HG02610 (cell line): ENCODE measurements around the gene EEF2.

Source experiments
- ATAC-seq: cut with Tn5 transposase; IDR thresholded peaks from one replicate; pipeline ENCODE4 v1.9.1; 2021; ENCODE audit warnings: mild to moderate bottlenecking, moderate library complexity; ENCODE audit not compliant: unreplicated experiment

EEF2 gene

DNA sequence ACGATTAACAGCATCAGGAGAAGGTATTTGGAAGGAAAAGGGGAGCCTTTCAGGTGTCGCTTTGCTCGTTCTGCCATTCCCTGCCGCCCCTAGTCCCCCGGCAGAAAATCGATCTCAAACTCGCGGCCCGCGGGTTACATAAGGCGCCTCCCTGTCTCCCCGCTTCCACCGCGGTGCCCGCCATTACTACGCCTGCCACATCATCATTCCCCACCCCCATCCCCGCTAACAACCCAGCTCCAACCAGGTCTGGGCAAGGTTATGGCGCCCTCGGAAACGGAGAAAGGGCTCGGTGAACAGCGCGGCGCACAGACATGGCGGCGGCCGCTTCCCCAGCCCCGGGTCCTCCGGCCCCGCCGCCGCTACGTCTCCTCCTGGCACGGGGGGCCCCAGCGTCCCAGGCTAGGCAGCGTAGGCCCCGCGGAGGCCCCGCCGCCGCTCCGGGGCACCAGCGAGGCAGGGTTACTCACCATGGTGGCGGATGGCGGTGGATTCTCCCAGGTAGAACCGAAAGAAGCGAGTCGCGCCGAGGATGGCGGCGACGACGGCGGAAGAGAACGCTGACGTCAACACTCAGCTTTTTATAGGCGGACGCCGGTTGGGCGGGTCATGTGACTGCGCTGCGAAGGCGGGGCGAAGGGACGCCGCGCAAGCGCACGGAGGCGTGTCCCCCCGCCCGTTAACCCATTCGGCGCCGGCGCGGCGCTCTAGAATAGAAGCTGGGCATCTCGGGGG is at the start of gene EEF2:
Gene EEF2 (minus strand): TSS at position 556 of the 735 bp plus-strand sequence. CDS start 83 bp downstream, at position 473.
- ATAC-seq = peak; percentile 46

DNA sequence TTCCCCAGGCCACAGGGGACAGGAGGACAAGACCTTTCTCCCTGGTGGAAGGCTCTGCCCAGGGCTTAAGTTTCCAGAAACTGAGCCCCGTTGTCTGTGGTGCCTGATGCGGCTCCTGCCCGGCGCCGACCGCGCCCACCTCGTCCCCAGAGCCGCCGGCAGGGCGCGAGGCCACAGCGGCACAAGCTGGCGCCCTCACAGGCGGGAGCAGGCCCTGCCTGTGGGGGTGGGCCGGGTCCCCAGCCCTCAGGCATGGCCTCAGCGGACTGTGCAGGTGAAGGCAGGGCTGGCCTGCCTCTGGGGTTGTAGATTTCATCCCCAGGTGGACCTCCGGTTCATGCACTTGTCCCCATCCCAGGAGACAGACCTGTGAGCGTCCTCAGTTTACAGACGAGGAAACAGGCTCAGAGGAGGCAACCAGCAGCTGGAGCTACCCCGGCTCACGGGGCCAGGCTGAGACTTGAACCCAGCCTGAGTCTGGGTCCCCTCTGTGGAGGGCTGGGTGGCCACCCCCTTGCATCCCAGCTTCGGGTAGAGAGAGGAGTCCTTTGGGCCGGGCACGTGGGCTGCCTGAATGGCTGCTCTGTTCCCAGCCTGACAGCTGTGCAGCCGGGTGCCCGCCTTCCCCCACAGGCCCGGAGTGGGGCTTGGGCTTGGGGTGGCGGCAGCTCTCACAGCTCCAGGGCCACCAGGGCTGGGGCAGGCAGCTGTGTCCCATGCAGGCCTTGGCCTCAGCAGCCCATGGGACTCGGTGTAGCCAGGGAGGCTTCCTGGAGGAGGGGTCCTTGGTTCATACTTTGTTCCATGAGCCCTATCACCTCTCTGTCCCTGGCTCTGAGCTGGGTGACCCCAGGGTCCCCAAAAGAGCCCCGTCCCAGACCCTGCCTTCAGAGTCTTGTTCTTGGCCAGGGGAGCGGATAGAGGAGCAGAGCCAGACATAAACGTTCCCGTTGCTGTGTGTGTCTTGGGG is 49.1 kb upstream of the EEF2 start:
- ATAC-seq = no peak

DNA sequence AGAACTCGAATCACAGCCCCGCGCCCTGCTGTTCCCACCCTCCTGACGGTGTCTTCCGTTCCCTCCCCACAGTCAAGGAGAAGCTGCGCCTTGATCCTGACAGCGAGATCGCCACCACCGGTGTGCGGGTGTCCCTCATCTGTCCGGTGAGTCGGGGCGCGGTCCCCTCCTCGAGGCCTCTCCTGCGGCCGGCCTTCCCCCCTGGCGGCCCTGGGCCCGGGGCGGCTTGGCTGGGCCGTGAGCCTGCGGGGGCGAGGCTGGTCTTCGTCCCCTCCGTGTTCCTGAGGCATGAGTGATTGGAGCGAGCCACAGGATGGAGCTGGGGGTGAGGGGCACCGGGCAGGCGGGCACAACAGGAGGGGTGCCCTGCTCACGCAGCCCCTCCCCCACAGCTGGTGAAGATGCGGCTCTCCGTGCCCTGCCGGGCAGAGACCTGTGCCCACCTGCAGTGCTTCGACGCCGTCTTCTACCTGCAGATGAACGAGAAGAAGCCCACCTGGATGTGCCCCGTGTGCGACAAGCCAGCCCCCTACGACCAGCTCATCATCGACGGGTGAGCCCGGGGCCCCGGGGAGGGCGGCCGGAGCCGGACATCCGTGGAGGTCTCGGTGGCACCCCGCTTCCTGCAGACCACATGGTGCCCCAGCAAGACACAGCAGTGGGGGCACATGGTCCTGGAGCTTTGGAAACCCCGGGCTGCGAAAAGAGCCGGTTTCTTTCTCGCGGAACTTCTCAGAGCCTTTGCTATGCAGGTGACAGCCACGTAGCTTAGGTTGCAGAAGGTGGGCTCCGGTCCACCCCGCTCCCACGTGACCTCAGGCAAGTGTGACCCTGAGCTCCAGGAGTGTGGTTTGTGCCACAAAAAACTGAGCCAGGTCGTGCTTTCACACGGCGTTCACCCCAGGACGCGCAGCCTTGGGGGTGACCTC is 48.0 kb upstream of the EEF2 start:
- ATAC-seq = no peak

DNA sequence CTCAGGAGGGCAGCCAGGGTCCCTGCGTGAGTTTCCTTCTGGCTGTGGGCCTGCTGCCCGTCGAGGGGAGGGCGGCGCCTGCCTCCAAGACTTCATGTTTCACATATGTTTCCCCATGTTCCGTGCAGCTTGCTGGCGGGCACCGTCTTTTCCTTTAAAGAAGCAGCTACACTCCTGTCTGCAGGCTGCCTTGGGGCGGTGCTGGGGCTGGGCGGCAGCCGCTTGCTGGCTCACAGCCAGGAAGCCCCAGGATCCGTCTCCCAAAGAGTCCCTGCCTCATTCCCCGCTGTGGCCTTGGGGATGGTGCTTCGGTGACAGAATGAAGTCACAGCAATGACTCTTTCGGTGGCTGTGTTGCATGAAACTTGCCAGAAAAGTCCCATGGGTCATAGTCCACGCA is 47.2 kb upstream of the EEF2 start:
- ATAC-seq = no peak

DNA sequence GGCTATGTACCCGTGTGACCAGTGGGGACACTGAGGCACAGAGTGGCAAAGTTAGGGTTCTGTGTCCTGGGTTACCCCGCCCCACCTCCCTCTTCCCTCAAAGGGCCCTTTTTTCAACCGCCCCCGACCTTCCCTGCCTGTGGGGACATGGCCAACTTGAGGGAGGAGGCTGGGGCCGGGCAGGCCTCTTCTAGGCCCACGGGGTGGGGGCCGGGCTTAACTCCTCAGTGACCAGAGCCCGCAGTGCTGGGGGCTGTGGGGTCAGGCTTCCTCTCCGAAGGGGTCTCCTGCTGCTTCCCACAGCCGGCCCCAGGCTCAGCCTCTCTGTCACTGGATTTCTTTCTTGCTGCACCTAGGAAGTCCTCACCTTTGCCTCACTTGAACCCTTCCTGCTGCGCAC is 46.2 kb upstream of the EEF2 start:
- ATAC-seq = no peak

DNA sequence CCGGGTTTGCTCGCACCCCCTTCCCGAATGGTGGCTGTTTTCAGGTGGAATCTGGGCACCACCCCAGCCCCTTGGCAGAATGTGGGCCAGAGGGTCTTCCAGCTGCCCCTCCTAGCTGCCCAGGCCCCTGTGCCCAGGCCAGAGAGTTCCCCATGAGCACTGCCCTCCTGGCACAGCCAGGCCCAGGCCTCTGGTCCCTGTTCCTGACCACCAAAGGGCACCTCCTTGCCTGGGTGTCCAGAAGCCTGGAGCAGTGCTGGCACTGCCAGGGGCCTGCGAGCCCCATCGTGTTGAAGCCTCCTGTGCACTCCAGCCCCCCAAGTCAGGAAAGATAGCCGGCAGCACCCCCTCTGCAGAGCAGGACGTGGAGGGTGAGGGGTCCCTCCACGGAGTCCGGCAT is 45.7 kb upstream of the EEF2 start:
- no peak for ATAC-seq

DNA sequence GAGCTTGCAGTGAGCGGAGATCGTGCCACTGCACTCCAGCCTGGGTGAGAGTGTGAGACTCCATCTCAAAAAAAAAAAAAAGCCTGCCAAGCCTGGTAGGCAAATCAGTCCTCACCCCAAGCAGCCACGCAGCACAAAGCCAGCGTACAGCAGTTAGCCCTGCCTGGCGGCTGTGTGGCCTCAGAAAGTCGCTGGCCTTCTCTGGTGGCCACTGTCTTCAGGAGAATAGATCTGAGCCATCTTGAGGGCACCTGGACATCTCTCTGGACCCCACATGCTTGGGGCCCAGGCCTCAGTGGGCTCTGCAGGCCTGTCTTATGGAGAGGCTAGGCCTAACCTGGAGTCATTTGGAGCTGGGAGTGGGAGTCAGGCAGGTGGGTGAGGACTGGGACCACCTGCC is 45.3 kb upstream of the EEF2 start:
- ATAC-seq = no peak

DNA sequence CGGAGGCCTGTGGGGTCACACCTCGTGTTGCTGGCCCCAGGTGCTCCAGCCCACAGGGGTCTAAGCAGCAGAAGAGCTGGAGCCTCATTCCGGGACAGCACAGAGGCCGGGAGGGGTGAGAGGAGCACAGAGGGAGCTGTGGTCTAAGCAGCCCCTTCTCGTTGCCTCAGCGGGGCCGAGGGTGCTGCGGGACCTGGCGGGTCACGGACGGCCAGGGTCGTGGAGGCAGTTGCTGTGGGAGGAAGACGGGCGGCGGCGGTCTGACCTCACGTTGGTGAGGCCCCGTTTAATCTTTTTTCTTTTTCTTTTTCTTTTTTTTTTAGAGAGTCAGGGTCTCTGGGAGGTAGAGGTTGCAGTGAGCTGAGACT is 44.0 kb upstream of the EEF2 start:
- ATAC-seq = no peak

DNA sequence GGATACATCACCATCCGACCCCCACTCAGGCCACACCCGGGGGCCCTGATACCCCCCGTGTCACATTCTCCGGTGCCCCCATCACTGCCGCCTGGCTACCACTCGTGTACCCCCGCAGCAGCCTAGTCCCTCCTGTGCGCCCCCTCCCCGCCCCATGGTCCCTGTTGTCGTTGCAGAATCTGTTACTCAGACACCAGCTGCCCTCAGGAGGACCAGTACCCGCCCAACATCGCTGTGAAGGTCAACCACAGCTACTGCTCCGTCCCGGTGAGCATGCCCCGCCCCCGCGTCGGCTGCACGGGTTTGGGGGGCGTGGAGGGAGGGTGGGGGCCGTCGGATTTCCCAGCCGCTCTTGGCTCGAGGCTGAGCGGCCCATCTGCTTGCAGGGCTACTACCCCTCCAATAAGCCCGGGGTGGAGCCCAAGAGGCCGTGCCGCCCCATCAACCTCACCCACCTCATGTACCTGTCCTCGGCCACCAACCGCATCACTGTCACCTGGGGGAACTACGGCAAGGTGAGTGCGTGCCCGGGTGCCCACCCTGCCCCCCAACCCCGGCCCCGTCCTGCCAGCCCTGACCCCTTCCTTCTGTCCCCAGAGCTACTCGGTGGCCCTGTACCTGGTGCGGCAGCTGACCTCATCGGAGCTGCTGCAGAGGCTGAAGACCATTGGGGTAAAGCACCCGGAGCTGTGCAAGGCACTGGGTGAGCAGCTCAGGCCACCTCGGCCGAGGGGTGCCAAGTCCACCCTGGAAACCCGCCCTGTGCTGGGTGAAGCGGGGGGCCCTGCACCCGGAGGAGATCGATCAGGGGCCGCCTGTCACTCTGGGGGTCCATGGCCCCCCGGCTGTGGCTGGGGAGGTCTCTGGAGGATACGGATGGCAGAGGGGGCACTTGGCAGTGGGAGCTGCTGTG is 43.3 kb upstream of the EEF2 start:
- no peak for ATAC-seq

DNA sequence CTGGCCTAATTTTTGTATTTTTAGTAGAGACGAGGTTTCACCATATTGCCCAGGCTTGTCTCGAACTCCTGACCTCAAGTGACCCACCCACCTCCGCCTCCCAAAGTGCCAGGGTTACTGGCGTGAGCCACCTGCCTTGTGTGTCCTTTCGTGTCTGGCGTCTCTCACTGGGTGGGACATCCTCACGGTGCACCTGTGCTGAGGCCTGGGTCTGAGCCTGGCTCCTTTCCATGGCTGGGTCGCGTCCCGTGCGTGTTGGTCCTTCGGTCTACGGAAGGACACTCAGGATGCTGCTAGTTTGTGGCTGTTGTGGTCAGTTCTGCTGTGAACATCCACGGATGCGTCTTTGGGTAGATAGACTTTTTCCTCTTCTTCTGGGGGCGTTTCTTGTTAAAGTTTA is 41.9 kb upstream of the EEF2 start:
- no peak for ATAC-seq

DNA sequence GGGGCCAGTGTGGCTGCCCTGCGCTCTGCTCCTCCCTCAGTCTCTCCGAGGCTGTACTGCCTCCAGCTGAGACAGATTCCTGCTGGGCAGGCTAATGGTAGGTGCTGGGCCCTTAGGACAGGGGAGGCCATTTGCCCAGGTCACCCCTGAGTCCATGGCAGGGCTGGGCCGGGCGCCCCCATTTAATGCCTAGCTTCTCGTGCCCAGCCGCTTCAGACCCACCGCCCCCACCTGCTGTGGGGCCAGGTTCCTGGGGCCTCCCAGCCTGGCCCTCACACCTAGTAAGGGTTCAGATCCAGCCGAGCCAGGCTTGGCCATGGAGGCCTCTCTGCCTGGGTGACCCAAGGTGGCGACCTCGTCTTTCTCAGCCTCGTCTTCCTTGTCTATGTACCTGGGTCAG is 40.1 kb upstream of the EEF2 start:
- ATAC-seq = no peak

DNA sequence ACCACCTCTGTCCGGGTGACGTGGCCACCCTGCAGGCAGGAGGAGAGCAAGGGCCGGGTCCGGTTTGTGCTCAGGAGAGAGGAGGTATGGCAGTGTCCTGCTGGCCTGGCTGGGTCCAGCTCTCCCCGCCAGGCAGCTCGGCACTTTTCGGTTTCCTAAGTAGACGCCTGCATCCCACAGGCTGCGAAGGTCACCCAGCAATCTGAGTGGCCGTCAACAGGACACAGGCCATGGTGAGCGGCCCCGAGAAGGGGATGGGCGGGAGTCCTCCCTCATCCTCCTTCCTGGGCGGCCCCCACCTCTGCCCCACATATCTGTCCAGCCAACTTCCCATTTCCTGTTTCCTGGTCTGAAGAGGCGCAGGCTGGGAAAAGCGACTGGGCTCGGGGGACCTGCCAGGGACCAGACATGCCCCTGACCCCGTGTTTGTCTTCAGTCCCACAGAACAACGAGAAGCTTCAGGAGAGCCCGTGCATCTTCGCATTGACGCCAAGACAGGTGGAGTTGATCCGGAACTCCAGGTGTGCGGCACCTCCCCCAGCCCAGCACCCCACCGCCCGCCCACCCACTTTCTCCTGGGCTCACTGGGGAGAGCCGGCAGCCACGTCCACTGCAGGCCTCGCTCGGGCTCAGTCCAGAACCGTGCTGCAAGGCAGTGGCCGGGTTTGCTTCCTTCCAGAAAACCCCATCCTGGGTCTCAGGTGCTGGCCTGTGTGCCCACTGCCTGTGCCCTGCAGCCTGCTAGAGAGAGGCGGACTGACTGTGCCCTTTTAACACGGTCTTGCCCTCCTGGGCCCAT is 38.5 kb upstream of the EEF2 start:
- no peak for ATAC-seq

DNA sequence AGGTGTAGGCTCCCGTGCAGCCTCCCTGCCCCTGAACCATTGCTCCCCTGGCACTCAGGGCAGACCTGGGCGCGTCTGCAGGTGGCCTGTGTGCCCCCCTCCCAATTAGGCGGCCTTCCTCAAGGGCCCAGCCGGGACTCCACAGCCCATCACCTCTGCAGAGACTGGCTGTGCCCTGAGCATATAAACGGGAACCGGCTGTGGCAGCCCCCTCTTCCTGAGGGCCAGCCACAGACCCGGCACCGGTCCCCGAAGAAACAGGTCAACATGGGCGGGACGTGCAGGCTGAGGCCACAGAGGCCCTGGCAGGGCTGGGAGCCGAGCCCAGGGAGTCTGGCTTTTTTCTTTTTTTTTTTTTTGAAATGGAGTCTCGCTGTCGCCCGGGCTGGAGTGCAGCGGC is 34.3 kb upstream of the EEF2 start:
- ATAC-seq = no peak

DNA sequence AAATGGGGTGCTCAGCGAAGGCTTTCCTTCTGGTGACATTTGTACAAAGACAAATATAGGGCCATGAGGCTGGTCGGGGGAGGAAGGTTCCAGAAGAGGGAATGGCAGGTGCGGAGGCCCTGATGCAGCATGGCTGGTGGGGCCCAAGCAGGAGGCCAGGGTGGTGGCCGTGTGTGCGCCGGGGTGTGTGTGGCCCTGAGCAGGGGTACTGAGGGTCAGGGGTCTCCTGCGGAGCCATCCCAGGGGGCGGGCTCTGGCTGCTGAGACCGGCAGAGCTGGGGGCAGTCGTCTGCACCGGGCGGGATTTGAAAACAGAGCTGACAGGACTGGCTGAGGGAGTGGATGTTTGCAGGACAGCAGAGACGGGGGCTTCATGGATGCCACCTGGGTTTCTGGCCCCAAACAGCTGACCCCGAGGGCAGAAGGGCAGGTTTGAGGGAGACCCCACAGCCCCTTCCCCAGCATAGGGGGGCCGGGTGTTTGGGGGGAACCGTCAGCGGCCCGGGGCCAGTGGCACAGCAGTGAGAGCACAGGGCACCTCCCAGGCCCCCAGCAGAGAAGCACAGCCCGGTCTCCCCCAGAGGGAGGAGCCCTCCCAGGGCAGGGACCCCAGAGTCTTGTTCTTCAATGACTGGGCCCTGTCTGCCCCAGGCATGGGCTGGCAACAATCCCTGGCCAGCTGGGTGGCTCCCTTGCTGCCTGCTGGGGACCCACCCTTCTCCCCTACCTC is 33.7 kb upstream of the EEF2 start:
- no peak for ATAC-seq

DNA sequence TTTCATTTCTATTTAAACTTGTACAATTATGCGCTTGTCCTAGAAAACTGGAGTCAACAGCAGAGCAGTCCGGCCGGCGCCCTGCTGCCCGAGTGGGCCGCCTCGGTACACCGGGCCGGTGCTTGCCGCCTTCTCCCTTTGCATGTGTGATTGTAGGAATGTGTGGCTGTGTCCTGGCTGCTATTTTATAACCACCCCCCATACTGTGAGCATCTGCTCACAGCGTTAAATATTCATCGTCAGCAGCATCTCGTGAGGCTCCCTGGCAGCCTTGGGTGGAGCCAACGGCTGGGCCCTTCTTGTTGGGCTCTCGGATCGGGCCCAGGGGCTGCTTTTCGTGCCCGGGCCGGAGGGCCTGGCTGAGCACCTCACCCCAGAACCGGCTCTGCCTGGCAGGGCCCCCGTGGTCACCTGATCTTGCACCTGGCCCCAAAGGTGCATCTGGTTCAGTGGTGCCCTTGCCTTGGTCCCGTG is 32.9 kb upstream of the EEF2 start:
- no peak for ATAC-seq

DNA sequence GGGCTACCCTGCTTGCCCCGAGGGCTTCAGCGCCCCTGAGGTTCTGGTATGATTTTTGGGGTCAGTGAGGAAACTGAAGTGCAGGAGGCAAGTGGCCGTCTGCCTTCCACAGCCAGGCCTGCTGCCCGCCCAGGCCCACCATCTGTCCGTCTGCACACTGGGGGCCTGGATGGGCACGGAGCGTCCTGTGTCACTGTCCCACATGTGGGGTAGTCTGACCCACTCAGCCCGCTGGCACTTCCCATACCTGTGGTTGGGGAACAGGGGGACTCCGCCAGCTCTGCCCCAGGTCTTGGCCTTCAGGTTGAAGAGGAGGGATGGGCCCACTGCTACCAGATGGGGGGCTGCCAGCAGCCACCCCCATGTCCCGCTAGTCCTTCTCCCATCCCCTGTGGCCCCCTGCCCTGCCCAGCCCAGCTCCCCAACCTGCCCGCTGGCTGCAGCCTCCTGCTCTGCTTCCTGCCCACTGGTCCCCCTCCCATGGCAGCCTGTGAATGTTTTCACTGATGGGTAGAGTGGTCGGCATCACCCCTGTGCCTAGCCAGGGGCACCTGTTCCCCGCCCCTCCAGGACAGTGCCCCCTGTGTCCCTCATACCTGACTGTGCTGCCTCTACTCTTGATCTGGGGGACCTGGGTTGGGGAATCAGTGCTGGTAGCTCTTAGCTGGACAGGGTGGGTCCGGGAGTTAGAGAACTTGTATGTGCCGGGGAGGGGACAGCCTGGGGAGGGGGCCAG is 31.8 kb upstream of the EEF2 start:
- no peak for ATAC-seq

DNA sequence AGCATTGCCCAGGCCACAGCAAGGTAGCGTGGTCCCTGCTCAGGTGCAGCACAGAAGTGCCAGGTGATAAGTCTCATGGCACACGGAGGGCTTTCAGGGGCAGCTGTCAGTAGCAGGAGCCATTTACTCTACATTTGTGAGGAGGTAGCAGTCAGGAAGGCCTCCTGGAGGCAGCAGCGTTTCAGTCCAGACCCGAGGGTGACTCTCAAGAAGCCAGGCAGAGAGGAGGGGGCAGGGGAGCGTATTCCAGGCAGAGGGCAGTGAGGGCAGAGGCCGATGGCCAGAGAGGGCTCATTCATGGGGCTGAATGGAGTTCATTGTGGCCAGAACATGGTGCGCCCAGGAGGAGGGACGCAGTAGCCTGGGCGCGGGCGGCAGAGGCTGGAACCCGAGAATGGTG is 31.2 kb upstream of the EEF2 start:
- ATAC-seq = no peak
